ENCODE data around the gene RRAS.
"Not testable (repeated sequence)": the region's sequence is repeated elsewhere in the genome, so short reads cannot be mapped to it uniquely, and the experiment has no call there.

Gene RRAS

GRCh38 chr19:49636233-49636932 is 3.6 kb downstream of the RRAS start:
- TF ChIP-seq CTCF (IDR thresholded peaks at IDR 0.05; ENCODE audit: low read length, missing control alignments), result no peak
- H3K4me3 ChIP-seq (replicated peaks; ENCODE audit: low read depth, low read length), result no peak overlapping the region

GRCh38 chr19:49635530-49636232 is 4.3 kb downstream of the RRAS start:
- no peak overlapping the region for H3K4me3 ChIP-seq (replicated peaks; ENCODE audit: low read depth, low read length)
- DNase-seq (ENCODE audit: low read depth), result no peak
- peak; percentile 12 for TF ChIP-seq CTCF (IDR thresholded peaks at IDR 0.05; ENCODE audit: low read length, missing control alignments)

More at GRCh38 chr19:49636233-49636932, 3.6 kb downstream of the RRAS start:
- no peak for DNase-seq (ENCODE audit: low read depth)

DNA sequence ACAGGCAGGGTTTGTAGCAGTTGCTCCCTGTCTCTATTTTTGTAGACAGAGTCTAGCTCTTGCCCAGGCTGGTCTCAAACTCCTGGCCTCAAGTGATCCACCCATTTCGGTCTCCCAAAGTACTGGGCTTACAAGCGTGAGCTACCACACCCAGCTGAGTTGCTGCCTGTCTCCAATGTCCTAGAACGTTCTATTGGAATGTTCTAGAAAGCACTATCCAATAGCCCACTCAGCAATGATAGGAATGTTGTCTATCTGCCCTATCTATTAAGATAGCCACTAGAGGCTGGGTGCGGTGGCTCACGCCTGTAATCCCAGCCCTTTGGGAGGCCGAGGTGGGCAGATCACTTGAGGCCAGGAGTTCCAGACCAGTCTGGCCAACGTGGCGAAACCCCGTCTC is 6.7 kb downstream of the RRAS start:
- DNase-seq (ENCODE audit: low read depth), result not testable (repeated sequence)

GRCh38 chr19:49632576-49632975 is 7.4 kb downstream of the RRAS start:
- H3K4me3 ChIP-seq (replicated peaks; ENCODE audit: low read depth, low read length), result no peak overlapping the region
- DNase-seq (ENCODE audit: low read depth), result no peak
- TF ChIP-seq CTCF (IDR thresholded peaks at IDR 0.05; ENCODE audit: low read length, missing control alignments), result no peak

More for the DNA sequence above, 6.7 kb downstream of the RRAS start:
- not testable (repeated sequence) for H3K4me3 ChIP-seq (replicated peaks; ENCODE audit: low read depth, low read length)

DNA sequence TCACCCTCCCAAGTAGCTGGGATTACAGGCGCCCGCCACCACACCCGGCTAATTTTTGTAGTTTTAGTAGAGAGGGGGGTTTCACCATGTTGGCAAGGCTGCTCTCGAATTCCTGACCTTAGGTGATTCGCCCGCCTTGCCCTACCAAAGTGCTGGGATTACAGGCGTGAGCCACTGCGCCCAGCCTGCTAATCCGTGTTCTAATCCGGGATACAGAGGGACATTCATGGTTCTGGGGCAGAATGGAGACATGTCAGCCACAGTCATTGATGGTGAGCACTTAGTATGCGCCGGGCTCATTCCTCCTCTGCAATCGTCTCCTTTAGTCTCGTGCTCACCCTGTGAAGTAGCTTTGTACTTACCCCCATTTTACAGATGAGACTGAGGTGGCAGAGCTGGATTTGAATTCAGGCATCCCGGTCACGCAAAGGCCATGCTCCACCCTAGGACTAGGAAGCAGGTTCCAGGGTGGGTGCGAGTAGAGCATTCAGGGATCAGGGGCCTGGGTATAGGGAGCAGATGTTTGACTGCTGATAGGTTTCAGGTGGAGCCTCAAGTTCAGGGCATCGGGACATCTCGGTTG is 8.2 kb downstream of the RRAS start:
- no peak for DNase-seq (ENCODE audit: low read depth)
- no peak overlapping the region for H3K4me3 ChIP-seq (replicated peaks; ENCODE audit: low read depth, low read length)
- TF ChIP-seq CTCF (IDR thresholded peaks at IDR 0.05; ENCODE audit: low read length, missing control alignments), result no peak

GRCh38 chr19:49631014-49631588 is 8.8 kb downstream of the RRAS start:
- TF ChIP-seq CTCF (IDR thresholded peaks at IDR 0.05; ENCODE audit: low read length, missing control alignments), result no peak
- no peak overlapping the region for H3K4me3 ChIP-seq (replicated peaks; ENCODE audit: low read depth, low read length)
- no peak for DNase-seq (ENCODE audit: low read depth)

DNA sequence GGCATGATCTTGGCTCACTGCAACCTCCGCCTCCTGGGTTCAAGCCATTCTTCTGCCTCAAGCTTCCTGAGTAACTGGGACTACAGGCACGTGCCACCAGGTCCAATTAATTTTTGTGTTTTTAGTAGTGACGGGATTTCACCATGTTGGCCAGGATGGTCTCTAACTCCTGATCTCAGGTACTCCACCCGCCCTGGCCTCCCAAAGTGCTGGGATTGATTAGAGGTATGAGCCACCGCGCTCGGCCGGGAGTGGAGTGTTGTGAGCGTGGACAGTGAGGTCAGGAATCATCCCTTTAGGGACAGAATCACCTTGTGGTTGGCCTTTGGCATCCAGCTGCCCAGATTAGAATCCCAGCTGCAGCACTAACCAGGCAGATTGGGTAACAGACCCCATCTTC is 10.3 kb downstream of the RRAS start:
- no peak for DNase-seq (ENCODE audit: low read depth)
- TF ChIP-seq CTCF (IDR thresholded peaks at IDR 0.05; ENCODE audit: low read length, missing control alignments), result no peak
- H3K4me3 ChIP-seq (replicated peaks; ENCODE audit: low read depth, low read length), result no peak overlapping the region
